CD4-positive, alpha-beta T cell (primary cell): ENCODE results near the gene MLYCD. TPM values are rescaled to one million over a fixed set of nuclear protein-coding genes. Genes with fewer than 3 reads are reported as not detected.
"Not testable (repeated sequence)": the region's sequence is repeated elsewhere in the genome, so short reads cannot be mapped to it uniquely, and the experiment has no call there.

Experiments used
- ATAC-seq: fragments of 200-7000 bp; cut with Tn5 transposase; one replicate; pipeline ENCODE4 v1.10.0; 2022; ENCODE audit warnings: mild to moderate bottlenecking; ENCODE audit not compliant: poor library complexity
- CTCF ChIA-PET: fragments of 350-600 bp; sonication (Branson Sonifier 250); formaldehyde crosslinking; loops from one replicate; lab custom pipeline; 2021; ENCODE audit warnings: antibody characterized with exemption, inconsistent platforms; lab: Charles Lee
- POLR2A ChIA-PET: fragments of 350-600 bp; sonication (Branson Sonifier 250); formaldehyde crosslinking; loops from one replicate; lab custom pipeline; 2021; ENCODE audit warnings: antibody characterized with exemption, inconsistent platforms; lab: Charles Lee
- DNase-seq, 14 experiments: peaks; one replicate each; pipeline ENCODE4 v3.0.0-alpha.2; 2013 to 2020; ENCODE audit warnings: mixed read lengths in 2 of 14
- H3K27ac ChIP-seq, 2 donors: one replicate each; pipeline versions ENCODE4 v1.5.1 to v1.7.0; 2013; ENCODE audit warnings: low read length in 2 of 2, low read depth in 1 of 2, mild to moderate bottlenecking in 1 of 2
- H3K27me3 ChIP-seq, 2 experiments: 1 replicate in 1 of 2; 2 replicates in 1 of 2; pipeline versions ENCODE4 v1.6.1 to v1.7.0; 2013; ENCODE audit warnings: low read length in 2 of 2, control low read depth in 1 of 2, mild to moderate bottlenecking in 1 of 2, moderate library complexity in 1 of 2; ENCODE audit not compliant: insufficient read depth in 2 of 2, control insufficient read depth in 1 of 2
- H3K36me3 ChIP-seq: one replicate; pipeline ENCODE4 v1.6.1; 2013; ENCODE audit warnings: low read length, control low read depth; ENCODE audit not compliant: insufficient read depth
- H3K4me1 ChIP-seq: one replicate; pipeline ENCODE4 v1.6.1; 2013; ENCODE audit warnings: low read length, control low read depth; ENCODE audit not compliant: insufficient read depth
- H3K4me3 ChIP-seq: one replicate; pipeline ENCODE4 v1.5.1; 2013; ENCODE audit warnings: mild to moderate bottlenecking, low read length, moderate library complexity
- H3K9me3 ChIP-seq, 2 experiments: 1 replicate in 1 of 2; 2 replicates in 1 of 2; pipeline versions ENCODE4 v1.6.1 to v1.7.0; 2013; ENCODE audit warnings: low read length in 2 of 2, mild to moderate bottlenecking in 2 of 2, control low read depth in 1 of 2, moderate library complexity in 1 of 2; ENCODE audit not compliant: control insufficient read depth in 1 of 2, insufficient read depth in 1 of 2
- H3K27ac Mint-ChIP-seq: one replicate; pipeline ENCODE4 v1.8.0; 2020; ENCODE audit warnings: mixed read lengths
- H3K27me3 Mint-ChIP-seq: one replicate; pipeline ENCODE4 v1.8.0; 2021; ENCODE audit warnings: mixed read lengths
- H3K36me3 Mint-ChIP-seq: one replicate; pipeline ENCODE4 v1.8.0; 2021; ENCODE audit warnings: low read depth, mixed read lengths
- H3K4me1 Mint-ChIP-seq: one replicate; pipeline ENCODE4 v1.8.0; 2021; ENCODE audit warnings: low read depth, mixed read lengths
- H3K4me3 Mint-ChIP-seq: one replicate; pipeline ENCODE4 v1.8.0; 2020; ENCODE audit warnings: mild to moderate bottlenecking, mixed read lengths
- H3K9me3 Mint-ChIP-seq: one replicate; pipeline ENCODE4 v1.8.0; 2020; ENCODE audit warnings: mixed read lengths
- CTCF ChIP-seq: fragments of 200-600 bp; IDR thresholded peaks from one replicate; pipeline ENCODE4 v1.8.0; 2022; ENCODE audit warnings: antibody characterized with exemption, mild to moderate bottlenecking
- intact Hi-C, 2 experiments: fragments of 100-400 bp; cut with DNase I in 1 of 2; cut with micrococcal nuclease in 1 of 2; formaldehyde crosslinking; loops; one replicate each; pipeline versions ENCODE4 v1.15.1 to v1.9.0; 2023 to 2025; cut with DNase I, micrococcal nuclease
- total RNA-seq, 174 experiments: library from RNA in 2 of 174; stranded (reverse) in 2 of 174; gene quantifications; one replicate each; pipeline ENCODE4 v1.2.3 and lab custom pipeline; 2021 to 2026

The MLYCD gene
- total RNA-seq, 2 experiments from 2014 or later, result 4.7 to 5.3 TPM

GRCh38 chr16:83939266-83939855, 40.4 kb downstream of the MLYCD start:
- POLR2A ChIA-PET, result no interaction called here
- no peaks in the 10 kb centered on the region for H3K9me3 Mint-ChIP-seq
- no peak overlapping the region for H3K27ac ChIP-seq
- CTCF ChIA-PET, result no interaction called here
- H3K27me3 Mint-ChIP-seq, result no peaks in the 10 kb centered on the region
- DNase-seq, result peak in 1 of 14 experiments; percentile 22
- peaks cover 4% of the 10 kb centered on the region for H3K4me1 Mint-ChIP-seq
- no peak for ATAC-seq
- intact Hi-C loops, result no loop called here
- peaks cover 3% of the 10 kb centered on the region for H3K36me3 Mint-ChIP-seq
- H3K4me3 ChIP-seq, result no peak overlapping the region
- no peaks in the 10 kb centered on the region for H3K4me1 ChIP-seq
- H3K27me3 ChIP-seq, result no peaks in the 10 kb centered on the region
- TF ChIP-seq CTCF, result no peak
- H3K9me3 ChIP-seq, result no peaks in the 10 kb centered on the region
- no peak overlapping the region for H3K4me3 Mint-ChIP-seq
- no peak overlapping the region for H3K27ac Mint-ChIP-seq
- no peaks in the 10 kb centered on the region for H3K36me3 ChIP-seq

GRCh38 chr16:83940119-83940518, 41.2 kb downstream of the MLYCD start:
- CTCF ChIA-PET, result no interaction called here
- Histone ChIP-seq H3K27ac (no peak overlapping the region), H3K4me3 (no peak overlapping the region), H3K4me1 (no peaks in the 10 kb centered on the region), H3K27me3 (no peaks in the 10 kb centered on the region), H3K9me3 (no peaks in the 10 kb centered on the region), H3K36me3 (no peaks in the 10 kb centered on the region)
- TF ChIP-seq CTCF, result no peak
- DNase-seq (no peak), ATAC-seq (no peak)
- Mint-ChIP-seq H3K27ac (no peak overlapping the region), H3K9me3 (no peaks in the 10 kb centered on the region), H3K4me1 (peaks cover 4% of the 10 kb centered on the region), H3K4me3 (no peak overlapping the region), H3K27me3 (no peaks in the 10 kb centered on the region), H3K36me3 (peaks cover 3% of the 10 kb centered on the region)
- POLR2A ChIA-PET, result no interaction called here
- intact Hi-C loops, result no loop called here

GRCh38 chr16:83940630-83941378, 41.9 kb downstream of the MLYCD start:
- intact Hi-C loops, result no loop called here
- ATAC-seq (no peak), DNase-seq (no peak)
- no peaks in the 10 kb centered on the region for H3K27me3 Mint-ChIP-seq
- peaks cover 3% of the 10 kb centered on the region for H3K36me3 Mint-ChIP-seq
- Histone ChIP-seq H3K27me3 (no peaks in the 10 kb centered on the region), H3K4me3 (no peak overlapping the region), H3K36me3 (no peaks in the 10 kb centered on the region), H3K4me1 (no peaks in the 10 kb centered on the region), H3K27ac (no peak overlapping the region), H3K9me3 (no peaks in the 10 kb centered on the region)
- no peaks in the 10 kb centered on the region for H3K9me3 Mint-ChIP-seq
- CTCF ChIA-PET, result no interaction called here
- no peak overlapping the region for H3K27ac Mint-ChIP-seq
- H3K4me3 Mint-ChIP-seq, result no peak overlapping the region
- no peak for TF ChIP-seq CTCF
- peaks cover 4% of the 10 kb centered on the region for H3K4me1 Mint-ChIP-seq
- POLR2A ChIA-PET, result interaction anchor here (0.6 kb wide), 1 partner anchor 1888 kb away, joined by 4 read pairs; no protein-coding TSS in a partner anchor

- H3K36me3 ChIP-seq, H3K4me3 Mint-ChIP-seq, H3K27ac ChIP-seq, H3K4me3 ChIP-seq, H3K9me3 ChIP-seq, H3K4me1 ChIP-seq, H3K9me3 Mint-ChIP-seq, CTCF ChIA-PET, DNase-seq, ATAC-seq, H3K27me3 ChIP-seq, intact Hi-C loops, H3K4me1 Mint-ChIP-seq, H3K36me3 Mint-ChIP-seq, H3K27ac Mint-ChIP-seq, H3K27me3 Mint-ChIP-seq: not testable (repeated sequence)
- POLR2A ChIA-PET, result interaction anchor here (0.6 kb wide), 1 partner anchor 1889 kb away, joined by 4 read pairs; no protein-coding TSS in a partner anchor
Measured at GRCh38 chr16:83941546-83941945, 42.6 kb downstream of the MLYCD start.
